Activated T-cell treated with anti-CD3 and anti-CD28 coated beads for 24 hours (primary cell): ENCODE data around the gene SDR9C7.
"Not testable (repeated sequence)": the region's sequence is repeated elsewhere in the genome, so short reads cannot be mapped to it uniquely, and the experiment has no call there.

Experiments
- DNase-seq: peaks from one replicate; pipeline ENCODE4 v3.0.0-alpha.2; 2020; ENCODE audit warnings: low read depth

The SDR9C7 gene

DNA sequence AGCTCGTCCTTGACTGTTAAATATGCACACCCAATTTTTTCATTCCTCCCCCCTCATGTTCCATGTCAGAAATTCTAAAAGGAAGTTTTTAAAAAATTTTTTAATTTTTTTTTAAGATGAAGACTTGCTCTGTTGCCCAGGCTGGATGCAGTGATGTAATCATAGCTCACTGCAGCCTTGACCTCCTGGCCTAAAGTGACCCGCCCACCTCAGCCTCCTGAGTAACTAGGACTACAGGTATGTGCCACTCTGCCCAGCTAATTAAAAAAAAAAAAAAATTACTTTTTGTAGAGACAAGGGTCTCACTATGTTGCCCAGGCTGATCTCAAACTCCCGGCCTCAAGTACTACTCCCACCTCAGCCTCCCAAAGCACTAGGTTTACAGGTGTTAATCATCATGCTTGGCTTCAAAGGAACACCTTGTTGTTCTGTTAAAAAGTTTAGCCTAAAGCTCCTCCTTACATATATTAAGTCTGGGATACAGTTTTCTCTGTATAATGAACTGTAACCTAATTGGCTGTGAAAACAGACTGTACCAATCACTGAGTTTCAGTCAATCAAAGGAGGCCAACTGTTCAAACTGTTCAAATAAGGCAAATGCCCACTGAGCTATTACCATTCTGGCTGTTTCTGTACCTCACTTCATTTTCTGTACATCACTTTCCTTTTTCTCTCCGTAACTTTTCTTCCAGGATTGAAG, 17.8 kb downstream of the SDR9C7 start:
- no peak for DNase-seq

DNA sequence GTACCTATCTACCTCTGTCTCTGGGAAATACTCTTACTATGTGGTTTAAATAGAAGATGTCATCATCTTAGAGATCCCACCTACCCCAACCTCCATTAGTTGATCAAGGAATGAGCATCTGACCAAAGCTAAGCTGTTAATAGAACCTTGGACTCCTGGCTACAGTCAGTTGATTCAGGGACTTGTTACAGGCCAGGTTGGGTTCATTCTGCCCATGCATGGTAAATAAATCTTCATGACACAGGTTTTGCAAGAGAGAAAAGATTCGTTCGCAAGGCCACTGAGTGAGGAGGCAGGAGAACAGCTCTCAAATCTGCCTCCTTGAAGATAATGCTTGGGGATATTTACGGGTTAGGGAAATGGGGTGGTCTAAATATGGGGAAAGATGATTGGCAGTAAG, 19.5 kb downstream of the SDR9C7 start:
- no peak for DNase-seq

DNA sequence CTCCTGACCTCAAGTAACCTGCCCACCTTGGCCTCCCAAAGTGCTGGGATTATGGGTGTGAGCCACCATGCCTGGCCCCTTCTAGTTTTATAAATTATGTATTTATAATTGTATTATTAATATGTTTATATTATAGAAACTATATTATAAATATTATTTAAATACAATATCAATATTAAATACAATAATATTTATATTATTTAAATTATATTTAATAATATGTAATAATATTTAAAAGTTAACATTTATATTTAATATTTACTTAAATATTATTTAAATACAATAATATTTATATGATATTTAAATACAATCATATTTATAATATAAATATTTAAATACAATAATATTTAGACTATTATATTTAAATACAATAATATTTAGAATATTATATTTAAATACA, 20.0 kb downstream of the SDR9C7 start:
- DNase-seq, result no peak

DNA sequence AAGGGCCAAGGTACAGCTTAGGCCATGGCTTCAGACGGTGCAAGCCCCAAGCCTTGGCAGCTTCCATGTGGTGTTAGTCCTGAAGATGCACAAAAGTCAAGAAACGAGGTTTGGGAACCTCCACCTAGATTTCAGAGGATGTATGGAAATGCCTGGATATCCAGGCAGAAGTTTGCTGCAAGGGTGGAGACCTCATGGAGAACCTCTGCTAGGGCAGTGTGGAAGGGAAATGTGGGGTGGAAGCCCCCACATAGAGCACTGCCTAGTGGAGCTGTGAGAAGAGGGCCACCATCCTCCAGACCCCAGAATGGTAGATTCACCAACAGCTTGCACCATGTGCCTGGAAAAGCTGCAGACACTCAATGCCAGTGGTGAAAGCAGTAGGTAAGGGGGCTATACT, 24.8 kb downstream of the SDR9C7 start:
- DNase-seq, result not testable (repeated sequence)

DNA sequence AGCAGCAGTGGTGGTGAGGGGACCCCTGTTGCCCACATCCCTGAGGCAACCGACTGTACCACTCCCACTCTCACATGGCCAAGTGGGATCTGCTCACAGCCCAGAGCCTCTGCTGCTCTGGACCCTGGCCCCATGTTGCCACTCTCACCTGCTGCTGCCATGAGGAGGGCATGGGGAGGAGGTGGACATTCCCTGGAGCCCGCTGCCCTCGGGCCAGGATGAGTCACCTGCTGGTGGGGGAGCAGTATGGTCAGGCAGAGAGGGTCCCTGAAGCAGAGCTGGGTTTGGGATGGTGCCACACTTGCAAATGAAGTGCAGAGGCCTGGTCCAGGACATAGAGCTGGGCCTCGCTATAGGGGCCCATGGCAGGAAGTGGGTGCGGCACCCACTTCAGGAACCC, 26.1 kb downstream of the SDR9C7 start:
- DNase-seq, result no peak

DNA sequence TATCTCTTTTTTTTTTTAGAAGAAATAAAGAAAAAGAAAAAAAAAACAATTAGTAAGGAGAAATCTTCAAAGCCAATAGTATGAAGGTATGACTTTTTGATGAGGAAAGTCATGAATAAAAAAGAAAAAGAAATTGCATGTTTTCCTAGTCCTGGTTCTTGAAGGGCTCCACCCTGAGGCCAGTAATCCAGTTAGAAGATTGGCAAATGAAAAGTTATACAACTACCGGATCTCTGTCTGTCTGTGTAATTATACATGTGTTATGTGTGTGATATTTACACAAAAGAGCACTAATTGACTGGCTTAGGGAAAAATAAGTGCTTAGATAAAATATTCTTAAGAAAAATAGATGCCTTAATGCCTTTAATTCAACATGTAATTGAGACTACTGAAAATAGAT, 28.4 kb downstream of the SDR9C7 start:
- DNase-seq, result no peak

DNA sequence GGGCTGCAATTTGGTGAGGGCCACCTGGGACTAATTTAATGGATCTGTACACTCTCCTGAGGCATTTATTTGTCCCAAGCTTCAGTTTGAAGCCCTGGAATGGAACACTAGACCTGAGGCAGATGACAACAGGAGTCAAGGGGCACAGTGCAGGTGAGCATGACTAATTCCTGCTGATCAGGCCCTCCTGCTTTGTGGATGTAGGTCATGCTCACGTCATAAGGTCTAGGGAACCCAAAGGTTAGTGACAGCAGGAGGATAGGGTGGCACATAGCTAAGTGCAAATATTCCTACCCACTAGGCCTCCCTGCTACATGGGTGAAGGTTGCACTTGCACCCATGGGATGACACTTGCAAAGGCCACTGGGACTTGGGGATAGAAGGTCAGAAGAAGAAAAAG, 30.8 kb downstream of the SDR9C7 start:
- no peak for DNase-seq

DNA sequence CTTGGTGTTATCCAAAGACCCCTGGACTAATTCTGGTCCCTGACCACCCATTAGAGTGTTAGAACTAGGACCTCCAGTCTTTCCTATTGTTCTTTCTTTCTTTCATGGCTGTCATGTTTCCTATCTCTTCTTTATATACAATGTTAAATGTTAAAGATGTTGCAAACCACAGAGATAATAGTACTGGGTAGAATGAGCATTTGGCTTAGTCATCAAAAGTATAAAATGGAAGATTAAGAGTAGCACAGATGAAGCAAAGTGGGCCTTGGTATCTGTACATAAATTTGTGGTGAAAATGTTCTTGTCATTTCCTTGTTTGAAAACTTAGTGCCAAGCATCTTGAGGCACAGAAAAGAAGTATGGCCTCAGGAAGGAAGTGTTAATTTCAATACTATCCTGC, 32.9 kb downstream of the SDR9C7 start:
- DNase-seq, result not testable (repeated sequence)

DNA sequence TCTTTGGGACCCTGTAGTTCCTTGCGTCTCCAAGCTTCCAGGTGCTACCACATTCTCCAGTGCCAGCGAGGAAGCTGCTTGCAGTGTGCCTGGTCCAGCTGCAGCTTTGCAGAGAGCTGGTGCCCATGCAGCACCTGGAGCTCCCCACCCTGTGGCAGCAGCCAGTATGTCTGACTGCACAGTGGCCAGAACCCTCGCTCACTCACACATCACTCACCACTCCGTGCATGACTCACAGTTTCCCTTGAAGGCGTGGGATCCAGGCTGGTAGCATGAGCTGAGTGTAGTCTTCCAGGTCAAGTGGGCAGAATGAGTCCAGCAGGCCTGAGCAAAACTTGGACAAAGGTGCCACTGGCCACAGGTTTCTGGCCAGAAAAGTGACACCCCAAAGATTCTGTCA, 33.6 kb downstream of the SDR9C7 start:
- DNase-seq, result no peak

DNA sequence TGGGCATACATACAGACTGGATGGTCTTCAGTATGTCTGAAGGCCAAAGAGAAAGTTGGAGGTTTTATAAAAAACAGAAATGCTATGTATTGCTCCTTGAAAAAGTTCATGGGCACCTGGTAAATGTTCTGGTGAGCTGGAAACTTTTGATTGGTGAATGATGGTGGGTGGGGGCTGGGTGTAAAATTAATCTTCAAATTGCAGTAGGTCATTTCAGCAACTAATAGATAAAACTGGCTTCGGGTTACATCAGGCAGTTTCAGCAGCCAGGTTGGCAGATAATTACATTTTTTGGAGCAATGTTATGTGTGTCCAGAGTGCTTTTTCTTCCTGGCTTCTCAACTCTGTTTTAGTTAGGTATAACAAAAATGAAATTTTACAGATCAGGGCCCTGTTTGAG, 35.3 kb downstream of the SDR9C7 start:
- no peak for DNase-seq

DNA sequence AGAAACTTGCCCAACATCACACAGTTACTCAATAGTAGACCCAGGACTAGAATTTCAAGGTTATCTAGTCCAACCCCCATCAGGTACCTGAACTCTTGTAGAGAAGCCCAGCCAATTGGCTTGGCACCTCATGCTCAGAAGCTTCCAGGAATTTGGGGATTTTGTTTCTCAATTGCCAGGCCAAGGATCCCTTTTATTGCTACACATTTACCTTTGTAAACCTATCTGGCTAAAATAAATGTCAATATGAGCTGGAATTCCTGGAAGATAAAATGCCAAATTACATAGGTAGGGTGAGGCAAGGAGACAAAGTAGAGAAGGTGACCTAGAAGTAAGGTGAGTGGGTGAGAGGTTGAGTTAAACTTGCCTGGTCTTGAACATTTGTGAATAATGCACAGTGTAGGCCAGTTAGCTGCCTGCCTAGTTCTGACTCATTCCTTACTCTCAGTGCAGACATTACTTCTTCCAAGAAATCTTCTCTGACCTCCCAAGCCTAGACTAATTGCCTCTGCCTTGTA, 36.3 kb downstream of the SDR9C7 start:
- no peak for DNase-seq

DNA sequence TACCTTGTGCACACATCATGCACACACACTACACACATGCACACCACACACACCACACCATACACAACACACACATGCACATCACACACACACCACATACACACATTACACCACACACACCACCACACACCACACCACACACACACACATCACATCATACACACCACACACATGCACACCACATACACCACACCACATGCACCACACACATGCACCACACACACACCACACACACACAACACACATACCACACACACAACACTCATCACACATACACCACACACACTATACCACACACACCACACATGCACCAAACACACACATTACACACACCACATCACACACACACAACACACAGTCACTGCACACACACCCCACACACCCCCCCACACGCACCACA, 38.1 kb downstream of the SDR9C7 start:
- DNase-seq, result no peak

DNA sequence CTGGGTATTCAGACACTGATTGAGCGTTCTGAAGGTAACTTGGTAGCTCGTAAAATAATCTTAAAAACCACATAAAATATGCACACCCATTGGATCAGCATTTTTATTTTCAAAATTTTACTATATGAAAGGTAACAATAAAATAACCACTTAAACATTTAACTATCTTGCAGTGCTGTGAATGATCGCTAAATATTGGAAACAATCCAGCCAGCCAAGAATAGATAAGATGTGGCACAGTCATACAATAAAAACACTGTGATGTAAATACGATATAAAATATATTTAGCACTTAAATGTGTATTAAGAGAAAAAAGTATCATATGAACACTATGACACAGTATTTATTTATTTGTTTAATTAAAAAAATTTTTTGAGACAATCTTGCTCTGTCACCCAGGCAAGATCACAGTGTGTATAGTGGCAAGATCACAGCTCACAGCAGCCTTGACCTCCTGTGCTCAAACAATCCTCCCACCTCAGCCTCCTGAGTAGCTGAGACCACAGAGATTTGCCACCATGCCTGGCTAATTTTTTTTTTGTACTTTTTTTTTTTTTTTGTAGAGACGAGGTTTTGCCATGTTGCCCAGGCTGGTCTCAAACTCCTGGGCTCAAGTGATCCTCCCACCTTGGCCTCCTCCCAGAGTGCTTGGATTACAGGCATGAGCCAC, 39.4 kb downstream of the SDR9C7 start:
- DNase-seq, result no peak

DNA sequence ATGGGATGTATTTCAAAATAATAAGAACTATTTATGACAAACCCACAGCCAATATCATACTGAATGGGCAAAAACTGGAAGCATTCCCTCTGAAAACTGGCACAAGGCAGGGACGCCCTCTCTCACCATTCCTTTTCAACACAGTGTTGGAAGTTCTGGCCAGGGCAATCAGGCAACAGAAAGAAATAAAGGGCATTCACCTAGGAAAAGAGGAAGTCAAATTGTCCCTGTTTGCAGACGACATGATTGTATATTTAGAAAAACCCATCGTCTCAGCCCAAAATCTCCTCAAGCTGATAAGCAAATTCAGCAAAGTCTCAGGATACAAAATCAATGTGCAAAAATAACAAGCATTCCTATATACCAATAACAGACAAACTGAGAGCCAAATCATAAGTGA, 42.3 kb downstream of the SDR9C7 start:
- DNase-seq, result not testable (repeated sequence)

DNA sequence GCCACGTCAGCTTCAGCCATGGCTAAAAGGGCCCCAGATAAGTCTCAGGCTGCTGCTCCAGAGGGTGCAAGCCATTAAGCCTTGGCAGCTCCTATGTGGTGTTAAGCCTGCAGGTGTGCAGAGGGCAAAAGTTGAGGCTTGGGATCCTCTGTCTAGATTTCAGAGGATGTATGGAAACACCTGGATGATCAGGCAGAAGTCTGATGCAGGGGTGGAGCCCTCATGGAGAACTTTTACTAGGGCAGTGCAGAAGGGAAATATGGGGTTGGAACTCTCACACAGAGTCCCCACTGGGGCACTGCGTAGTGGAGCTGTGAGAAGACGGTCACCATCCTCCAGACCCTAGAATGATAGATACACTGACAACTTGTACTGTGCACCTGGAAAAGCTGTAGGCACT, 47.9 kb downstream of the SDR9C7 start:
- DNase-seq, result no peak

DNA sequence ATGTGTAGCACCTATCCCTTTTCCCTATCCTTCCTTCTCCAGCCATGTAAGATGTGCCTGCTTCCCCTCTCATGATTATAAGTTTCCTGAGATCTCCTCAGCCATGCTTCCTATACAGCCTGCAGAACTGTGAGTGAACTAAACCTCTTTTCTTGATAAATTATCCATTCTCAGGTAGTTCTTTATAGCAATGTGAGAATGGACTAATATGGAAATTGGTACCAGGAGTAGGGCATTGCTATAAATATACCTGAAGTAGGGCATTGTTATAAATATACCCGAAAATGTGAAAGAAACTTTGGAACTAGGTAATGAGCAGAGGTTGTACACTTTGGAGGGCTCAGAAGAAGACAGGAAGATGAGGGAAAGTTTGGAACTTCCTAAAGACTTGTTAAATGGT, 48.9 kb downstream of the SDR9C7 start:
- DNase-seq, result no peak

DNA sequence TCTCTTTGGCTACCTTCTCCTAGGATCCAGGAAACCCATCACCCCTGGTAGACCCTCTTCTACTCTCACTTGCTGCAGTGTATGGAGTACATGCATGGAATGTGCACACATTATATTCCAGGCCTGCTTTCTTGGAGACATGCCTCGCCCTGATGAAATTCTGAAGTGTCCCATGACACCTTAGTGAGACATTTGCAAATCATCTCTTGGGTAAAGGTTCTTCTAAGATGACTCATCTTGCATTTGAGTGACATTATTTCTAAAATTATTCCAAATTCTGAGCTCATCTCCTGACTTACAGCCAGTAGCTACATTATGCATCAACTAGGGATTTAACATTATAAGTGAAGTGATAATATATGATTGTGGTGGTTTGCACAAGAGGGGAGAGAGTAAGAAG, 49.8 kb downstream of the SDR9C7 start:
- no peak for DNase-seq

DNA sequence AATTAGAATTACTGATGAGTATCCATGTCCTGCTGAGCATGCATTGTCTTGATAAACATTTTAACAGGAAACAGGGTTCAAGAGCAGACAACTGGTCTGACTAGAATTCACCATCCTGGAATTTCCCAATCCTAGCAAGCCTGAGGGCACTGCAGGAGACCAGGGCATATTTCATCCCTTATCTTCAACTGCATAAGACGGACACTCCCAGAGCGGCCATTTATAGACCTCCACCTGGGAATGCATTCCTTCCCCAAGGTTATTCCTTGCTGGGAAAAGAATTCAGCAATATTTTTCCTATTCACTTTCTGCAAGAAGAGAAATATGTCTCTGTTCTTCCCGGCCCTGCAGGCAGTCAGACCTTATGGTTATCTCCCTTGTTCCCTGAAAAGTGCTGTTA, 51.8 kb downstream of the SDR9C7 start:
- DNase-seq, result not testable (repeated sequence)

DNA sequence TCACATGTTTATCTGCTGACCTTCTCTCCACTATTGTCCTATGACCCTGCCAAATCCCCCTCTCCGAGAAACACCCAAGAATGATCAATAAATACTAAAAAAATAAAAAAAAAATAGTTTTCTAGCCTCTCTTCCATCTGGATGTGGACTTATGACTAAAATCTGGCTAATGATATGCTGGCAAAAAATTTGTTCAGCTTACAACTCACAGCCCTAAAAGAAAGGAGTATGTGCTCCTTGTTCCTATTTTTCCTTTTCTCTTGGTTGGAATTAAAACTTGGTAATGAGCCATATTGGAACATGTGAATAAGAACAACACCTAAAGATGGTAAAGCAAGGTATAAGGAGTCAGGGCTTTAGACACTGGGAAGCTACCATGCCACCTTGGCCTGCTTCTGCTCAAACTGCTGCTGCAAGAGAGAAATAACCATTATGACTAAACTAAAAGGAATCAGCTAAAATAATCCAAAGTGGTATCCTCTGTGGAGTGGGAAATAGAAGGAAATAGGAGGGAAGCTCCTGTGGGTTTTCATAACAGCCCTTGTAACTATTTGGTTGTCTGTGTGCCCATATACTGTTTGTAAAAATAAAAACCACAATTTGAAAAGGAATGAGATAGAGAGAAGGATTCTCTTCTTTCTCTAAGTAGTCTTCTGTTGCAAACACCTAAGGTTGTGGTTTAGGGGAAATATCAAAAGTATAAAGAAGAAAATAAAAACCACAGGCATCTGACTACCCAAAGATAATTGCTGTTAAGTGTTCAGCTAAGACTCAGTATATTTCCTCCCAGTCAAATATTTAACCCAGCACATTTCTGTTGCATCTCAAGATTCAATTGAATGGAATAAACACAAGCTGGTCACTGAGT, 53.8 kb downstream of the SDR9C7 start:
- DNase-seq, result no peak

DNA sequence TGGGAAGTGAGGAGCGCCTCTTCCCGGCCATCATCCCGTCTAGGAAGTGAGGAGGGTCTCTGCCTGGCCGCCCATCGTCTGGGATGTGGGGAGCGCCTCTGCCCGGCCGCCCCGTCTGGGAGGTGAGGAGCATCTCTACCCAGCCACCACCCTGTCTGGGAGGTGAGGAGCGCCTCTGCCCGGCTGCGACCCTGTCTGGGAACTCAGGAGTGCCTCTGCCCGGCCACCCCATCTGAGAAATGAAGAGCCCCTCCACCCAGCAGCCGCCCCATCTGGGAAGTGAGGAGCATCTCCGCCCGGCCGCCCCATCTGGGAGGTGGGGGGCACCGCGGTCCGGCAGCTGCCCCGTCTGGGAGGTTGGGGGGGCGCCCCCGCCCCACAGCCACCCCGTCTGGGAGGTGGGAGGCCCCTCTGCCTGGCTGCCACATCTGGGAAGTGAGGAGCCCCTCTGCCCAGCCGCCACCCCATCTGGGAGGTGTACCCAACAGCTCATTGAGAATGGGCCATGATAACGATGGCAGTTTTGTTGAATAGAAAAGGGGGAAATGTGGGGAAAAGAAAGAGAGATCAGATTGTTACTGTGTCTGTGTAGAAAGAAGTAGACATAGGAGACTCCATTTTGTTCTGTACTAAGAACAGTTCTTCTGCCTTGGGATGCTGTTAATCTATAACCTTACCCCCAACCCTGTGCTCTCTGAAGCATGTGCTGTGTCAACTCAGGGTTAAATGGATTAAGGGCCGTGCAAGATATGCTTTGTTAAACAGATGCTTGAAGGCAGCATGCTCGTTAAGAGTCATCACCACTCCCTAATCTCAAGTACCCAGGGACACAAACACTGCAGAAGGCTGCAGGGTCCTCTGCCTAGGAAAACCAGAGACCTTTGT, 54.7 kb downstream of the SDR9C7 start:
- not testable (repeated sequence) for DNase-seq

DNA sequence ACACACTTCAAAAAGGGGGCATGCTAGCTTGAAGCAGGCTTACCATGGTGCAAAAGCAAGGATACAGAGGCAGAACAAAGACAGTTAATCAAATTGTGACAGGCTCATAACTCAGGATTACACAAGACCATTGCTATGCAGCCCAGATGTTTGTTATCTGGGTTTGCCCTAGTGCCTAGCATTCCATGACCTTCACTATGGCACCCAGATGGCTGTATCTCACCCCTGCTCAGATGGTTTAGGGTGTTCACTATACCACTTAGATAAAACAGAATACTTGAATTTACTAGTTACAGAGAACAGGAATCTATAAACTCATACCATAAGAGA, 56.2 kb downstream of the SDR9C7 start:
- DNase-seq, result no peak
